Thoracic aorta (tissue), 2 donors: ENCODE measurements around the gene NLGN2. TPM values are rescaled to one million over a fixed set of nuclear protein-coding genes. Genes with fewer than 3 reads are reported as not detected.
"Not testable (repeated sequence)": the region's sequence is repeated elsewhere in the genome, so short reads cannot be mapped to it uniquely, and the experiment has no call there.

Experiments used
- ATAC-seq: fragments of 150-250 bp; one replicate; pipeline ENCODE4 v1.8.0; 2017; ENCODE audit warnings: low read depth; ENCODE audit not compliant: insufficient number of reproducible peaks, low FRiP score
- DNase-seq: peaks from one replicate; pipeline ENCODE4 v3.0.0-alpha.2; 2020; ENCODE audit warnings: low spot score
- H3K27ac ChIP-seq, 2 donors: fragments of 200-600 bp; sonication (generic); 1 replicate in 1 of 2; 2 replicates in 1 of 2; pipeline ENCODE4 v1.5.1; 2016; ENCODE audit warnings: mild to moderate bottlenecking in 2 of 2, moderate library complexity in 2 of 2
- H3K27me3 ChIP-seq: fragments of 200-600 bp; sonication (generic); replicated peaks from 2 replicates; pipeline ENCODE4 v1.6.0; 2016; ENCODE audit warnings: mild to moderate bottlenecking; ENCODE audit not compliant: insufficient read depth
- H3K36me3 ChIP-seq: fragments of 200-600 bp; sonication (generic); one replicate; pipeline ENCODE4 v1.5.1; 2016
- H3K4me1 ChIP-seq, 2 donors: fragments of 200-600 bp; sonication (generic); 1 replicate in 1 of 2; 2 replicates in 1 of 2; pipeline versions ENCODE4 v1.5.1 to v1.6.0; 2016; ENCODE audit warnings: low read depth in 2 of 2, mild to moderate bottlenecking in 1 of 2; ENCODE audit not compliant: control insufficient read depth in 1 of 2
- H3K4me3 ChIP-seq: fragments of 200-600 bp; sonication (generic); 2 replicates; pipeline ENCODE4 v1.5.1; 2016; ENCODE audit warnings: mild to moderate bottlenecking
- H3K9me3 ChIP-seq: fragments of 200-600 bp; sonication (generic); 2 replicates; pipeline ENCODE4 v1.5.1; 2016
- total RNA-seq, 2 donors: library from RNA; depleted of rRNA; stranded (reverse); fragments of >200 nt; gene quantifications; one replicate each; pipeline versions ENCODE4 v1.1.0 to v1.2.3, GENCODE V29; 2016
- TF ChIP-seq, protein P1 (sequence below): fragments of 200-600 bp; sonication (generic); IDR thresholded peaks from one replicate; pipeline ENCODE4 v1.5.1; 2019; ENCODE audit warnings: antibody characterized with exemption

Gene NLGN2
- total RNA-seq, 2 donors from 2014 or later: 9.2 to 20.8 TPM

DNA sequence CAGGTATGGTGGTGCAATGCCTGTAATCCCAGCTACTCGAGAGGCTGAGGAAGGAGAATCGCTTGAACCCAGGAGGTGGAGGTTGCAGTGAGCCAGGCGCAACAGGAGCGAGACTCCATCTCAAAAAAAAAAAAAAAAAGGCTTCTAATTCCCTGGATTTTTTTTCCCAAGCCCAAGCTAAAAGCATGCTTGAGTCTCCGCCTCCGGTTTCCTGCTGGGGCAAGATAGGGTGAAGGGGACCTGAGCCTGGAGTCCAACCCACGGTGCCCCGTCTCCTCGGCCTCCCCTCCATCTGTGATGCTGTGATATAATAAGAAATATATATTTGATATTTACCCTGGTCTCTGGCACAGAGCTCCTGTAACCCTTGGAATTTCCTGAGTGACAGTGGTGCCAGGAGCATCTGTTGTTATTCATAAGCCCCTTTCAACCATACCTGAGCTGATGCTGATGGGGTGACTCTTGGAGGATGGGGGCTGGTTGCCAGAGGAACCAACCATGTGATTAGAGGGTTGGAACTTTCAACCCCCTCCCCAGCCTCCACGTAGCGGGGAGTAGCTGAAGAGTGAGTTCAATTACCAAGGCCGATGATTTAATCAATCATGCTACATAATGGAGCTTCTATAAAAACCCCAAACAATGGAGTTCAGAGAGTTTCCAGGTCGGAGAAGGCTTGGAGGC, 39.6 kb upstream of the NLGN2 start:
- TF ChIP-seq, protein P1, sequence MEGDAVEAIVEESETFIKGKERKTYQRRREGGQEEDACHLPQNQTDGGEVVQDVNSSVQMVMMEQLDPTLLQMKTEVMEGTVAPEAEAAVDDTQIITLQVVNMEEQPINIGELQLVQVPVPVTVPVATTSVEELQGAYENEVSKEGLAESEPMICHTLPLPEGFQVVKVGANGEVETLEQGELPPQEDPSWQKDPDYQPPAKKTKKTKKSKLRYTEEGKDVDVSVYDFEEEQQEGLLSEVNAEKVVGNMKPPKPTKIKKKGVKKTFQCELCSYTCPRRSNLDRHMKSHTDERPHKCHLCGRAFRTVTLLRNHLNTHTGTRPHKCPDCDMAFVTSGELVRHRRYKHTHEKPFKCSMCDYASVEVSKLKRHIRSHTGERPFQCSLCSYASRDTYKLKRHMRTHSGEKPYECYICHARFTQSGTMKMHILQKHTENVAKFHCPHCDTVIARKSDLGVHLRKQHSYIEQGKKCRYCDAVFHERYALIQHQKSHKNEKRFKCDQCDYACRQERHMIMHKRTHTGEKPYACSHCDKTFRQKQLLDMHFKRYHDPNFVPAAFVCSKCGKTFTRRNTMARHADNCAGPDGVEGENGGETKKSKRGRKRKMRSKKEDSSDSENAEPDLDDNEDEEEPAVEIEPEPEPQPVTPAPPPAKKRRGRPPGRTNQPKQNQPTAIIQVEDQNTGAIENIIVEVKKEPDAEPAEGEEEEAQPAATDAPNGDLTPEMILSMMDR: no peak
- Histone ChIP-seq H3K27me3 (no peaks in the 10 kb centered on the region), H3K4me3 (no peak overlapping the region), H3K9me3 (no peaks in the 10 kb centered on the region), H3K36me3 (no peaks in the 10 kb centered on the region), H3K4me1 (no peaks in the 10 kb centered on the region), H3K27ac (no peak overlapping the region)
- no peak for ATAC-seq
- DNase-seq: no peak

DNA sequence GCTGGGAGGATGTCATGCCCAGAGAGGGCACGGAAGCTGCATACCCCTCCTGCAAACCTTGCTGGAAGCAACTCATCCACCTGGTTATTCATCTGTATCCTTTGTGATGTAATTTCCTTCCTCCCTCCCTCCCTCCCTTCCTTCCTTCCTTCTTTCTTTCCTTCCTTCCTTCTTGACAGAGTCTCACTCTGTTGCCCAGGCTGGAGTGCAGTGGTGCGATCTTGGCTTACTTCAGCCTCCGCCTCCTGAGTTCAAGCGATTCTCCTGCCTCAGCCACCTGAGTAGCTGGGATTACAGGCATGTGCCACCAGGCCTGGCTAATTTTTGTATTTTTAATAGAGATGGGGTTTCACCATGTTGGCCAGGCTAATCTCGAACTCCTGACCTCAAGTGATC, 39.0 kb upstream of the NLGN2 start:
- ATAC-seq, H3K4me3 ChIP-seq, H3K27me3 ChIP-seq, H3K4me1 ChIP-seq, H3K27ac ChIP-seq, H3K36me3 ChIP-seq, DNase-seq, H3K9me3 ChIP-seq: not testable (repeated sequence)

DNA sequence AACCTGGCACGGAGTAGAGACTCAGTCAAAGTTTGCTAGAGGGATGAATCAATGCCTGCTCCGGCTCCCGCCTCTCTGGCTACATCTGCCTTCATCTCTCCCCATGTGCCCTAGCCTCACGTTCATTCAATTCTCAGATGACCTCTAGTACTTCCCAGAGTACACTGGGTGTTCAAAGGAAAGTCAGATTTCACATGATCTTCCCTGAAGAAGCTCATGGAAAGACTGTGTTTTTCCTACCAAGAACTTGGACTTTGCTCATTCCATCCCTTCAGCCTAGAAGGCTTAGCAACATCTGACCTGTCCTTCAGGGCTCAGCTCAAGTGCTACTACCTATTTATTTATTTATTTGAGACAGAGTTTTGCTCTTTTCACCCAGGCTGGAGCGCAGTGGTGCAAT, 37.8 kb upstream of the NLGN2 start:
- Histone ChIP-seq H3K4me1 (no peaks in the 10 kb centered on the region), H3K9me3 (no peaks in the 10 kb centered on the region), H3K36me3 (no peaks in the 10 kb centered on the region), H3K4me3 (no peak overlapping the region), H3K27me3 (no peaks in the 10 kb centered on the region), H3K27ac (no peak overlapping the region)
- TF ChIP-seq, protein P1: no peak
- DNase-seq: no peak
- no peak for ATAC-seq

DNA sequence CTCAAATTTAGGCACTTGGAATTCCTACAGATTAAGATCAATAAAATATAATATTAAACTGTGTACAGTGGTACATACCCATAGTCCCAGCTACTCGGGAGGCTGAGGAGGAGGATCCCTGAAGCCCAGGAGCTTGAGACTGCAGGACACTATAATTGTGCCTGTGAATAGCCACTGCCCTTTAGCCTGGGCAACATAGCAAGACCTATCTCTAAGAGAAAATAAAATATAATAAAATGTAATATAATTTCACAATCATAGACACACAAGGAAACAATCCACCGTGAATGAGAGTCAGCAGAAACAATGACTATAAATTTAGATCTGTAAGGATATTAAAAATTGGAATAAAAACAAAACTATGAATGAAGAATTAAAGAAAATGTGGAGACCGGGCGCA, 36.8 kb upstream of the NLGN2 start:
- Histone ChIP-seq H3K36me3 (no peaks in the 10 kb centered on the region), H3K9me3 (no peaks in the 10 kb centered on the region), H3K27me3 (no peaks in the 10 kb centered on the region), H3K4me3 (no peak overlapping the region), H3K4me1 (no peaks in the 10 kb centered on the region), H3K27ac (no peak overlapping the region)
- TF ChIP-seq, protein P1: no peak
- no peak for DNase-seq
- no peak for ATAC-seq

DNA sequence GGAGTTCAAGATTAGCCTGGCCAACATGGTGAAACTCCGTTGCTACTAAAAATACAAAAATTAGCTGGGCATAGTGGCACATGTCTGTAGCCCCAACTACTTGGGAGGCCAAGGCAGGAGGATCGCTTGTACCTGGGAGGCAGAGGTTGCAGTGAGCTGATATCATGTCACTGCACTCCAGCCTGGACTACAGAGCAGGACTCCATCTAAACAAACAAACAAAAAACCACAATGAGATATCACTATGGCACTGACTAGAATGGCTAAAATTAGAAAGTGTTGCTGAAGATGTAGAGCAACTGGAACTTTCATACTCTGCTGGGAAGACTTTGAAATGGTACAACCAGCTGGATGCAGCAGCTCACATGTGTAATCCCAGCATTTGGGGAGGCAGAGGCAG, 33.3 kb upstream of the NLGN2 start:
- TF ChIP-seq, protein P1: no peak
- Histone ChIP-seq H3K27ac (no peak overlapping the region), H3K4me3 (no peak overlapping the region), H3K9me3 (no peaks in the 10 kb centered on the region), H3K27me3 (no peaks in the 10 kb centered on the region), H3K4me1 (no peaks in the 10 kb centered on the region), H3K36me3 (no peaks in the 10 kb centered on the region)
- no peak for ATAC-seq
- DNase-seq: no peak

DNA sequence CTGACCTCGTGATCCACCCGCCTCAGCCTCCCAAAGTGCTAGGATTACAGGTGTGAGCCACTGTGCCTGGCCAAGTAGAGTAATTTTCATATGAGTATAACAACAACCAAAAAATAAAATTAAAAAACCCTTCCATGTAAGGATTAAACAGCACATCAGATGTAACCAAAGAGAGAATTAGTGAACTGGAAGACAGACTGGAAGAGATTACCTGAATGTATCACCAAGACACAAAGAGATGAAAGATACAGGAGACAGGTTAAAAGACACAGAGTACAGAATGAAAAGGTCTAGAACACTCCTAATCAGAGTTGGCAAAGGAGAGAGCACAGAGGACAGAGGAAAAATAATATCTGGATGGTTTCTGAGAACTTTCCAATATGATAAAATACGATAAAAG, 28.5 kb upstream of the NLGN2 start:
- H3K4me3 ChIP-seq: no peak overlapping the region
- DNase-seq: no peak
- TF ChIP-seq, protein P1: no peak
- no peaks in the 10 kb centered on the region for H3K36me3 ChIP-seq
- no peak for ATAC-seq
- H3K27ac ChIP-seq: no peak overlapping the region
- no peaks in the 10 kb centered on the region for H3K9me3 ChIP-seq
- H3K27me3 ChIP-seq: no peaks in the 10 kb centered on the region
- peaks cover 6 to 31% of the 10 kb centered on the region in 2 donors for H3K4me1 ChIP-seq
